HEK293 (cell line): ENCODE measurements around the gene STYK1.

ENCODE experiments used
- BCL11A ChIP-seq: fragments of 450-650 bp; formaldehyde crosslinking; IDR thresholded peaks from 2 replicates; pipeline ENCODE4 v1.5.1; 2016; ENCODE audit warnings: low read depth, missing biosample characterization, missing genetic modification characterization
- CTCF ChIP-seq: fragments of 450-650 bp; formaldehyde crosslinking; IDR thresholded peaks from 2 replicates; pipeline ENCODE4 v1.5.1; 2016; ENCODE audit warnings: missing biosample characterization, missing genetic modification characterization
- ZNF501 ChIP-seq: fragments of 450-650 bp; formaldehyde crosslinking; IDR thresholded peaks from 2 replicates; pipeline ENCODE4 v1.5.1; 2016; ENCODE audit warnings: missing biosample characterization, missing genetic modification characterization
- ZNF76 ChIP-seq: fragments of 450-650 bp; formaldehyde crosslinking; IDR thresholded peaks from 2 replicates; pipeline ENCODE4; 2016; ENCODE audit warnings: low read depth, missing biosample characterization, missing genetic modification characterization, borderline replicate concordance
- ZSCAN5A ChIP-seq: fragments of 450-650 bp; formaldehyde crosslinking; IDR thresholded peaks from 2 replicates; pipeline ENCODE4 v1.5.1; 2016; ENCODE audit warnings: missing biosample characterization, missing genetic modification characterization

DNA sequence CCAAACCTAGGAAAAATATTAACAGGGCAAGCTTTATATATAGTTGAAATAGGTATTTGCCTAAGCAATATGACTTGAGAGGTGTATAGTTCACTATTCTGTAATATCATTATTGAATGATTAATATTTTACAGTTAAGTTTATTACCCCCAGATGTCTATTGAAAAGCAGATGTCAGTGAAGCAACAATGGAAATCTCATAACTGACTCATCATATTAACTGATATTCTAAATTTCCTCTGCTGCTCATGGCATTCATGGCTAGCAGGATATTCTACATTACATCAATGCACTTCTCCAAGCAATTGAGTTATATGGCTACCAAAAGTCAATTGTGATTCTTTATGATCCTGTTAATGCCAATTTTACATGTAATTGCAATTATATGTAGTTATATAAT lies 50.7 kb downstream of the STYK1 start:
- TF ChIP-seq BCL11A (tag by site-specific recombination), result no peak
- no peak for TF ChIP-seq CTCF (tag by site-specific recombination)
- TF ChIP-seq ZSCAN5A, result no peak
- TF ChIP-seq ZNF501 (tag by site-specific recombination), result no peak
- TF ChIP-seq ZNF76, result no peak
